Activated CD8-positive, alpha-beta memory T cell treated with anti-CD3 and anti-CD28 coated beads, Interleukin-2, amount 50 U/mL, for 1 hour (primary cell): ENCODE results near the gene FEM1B.
"Not testable (repeated sequence)": the region's sequence is repeated elsewhere in the genome, so short reads cannot be mapped to it uniquely, and the experiment has no call there.

Experiments
- DNase-seq: peaks from one replicate; pipeline ENCODE4 v3.0.0-alpha.2; 2020; ENCODE audit errors: extremely low read depth

Gene FEM1B

DNA sequence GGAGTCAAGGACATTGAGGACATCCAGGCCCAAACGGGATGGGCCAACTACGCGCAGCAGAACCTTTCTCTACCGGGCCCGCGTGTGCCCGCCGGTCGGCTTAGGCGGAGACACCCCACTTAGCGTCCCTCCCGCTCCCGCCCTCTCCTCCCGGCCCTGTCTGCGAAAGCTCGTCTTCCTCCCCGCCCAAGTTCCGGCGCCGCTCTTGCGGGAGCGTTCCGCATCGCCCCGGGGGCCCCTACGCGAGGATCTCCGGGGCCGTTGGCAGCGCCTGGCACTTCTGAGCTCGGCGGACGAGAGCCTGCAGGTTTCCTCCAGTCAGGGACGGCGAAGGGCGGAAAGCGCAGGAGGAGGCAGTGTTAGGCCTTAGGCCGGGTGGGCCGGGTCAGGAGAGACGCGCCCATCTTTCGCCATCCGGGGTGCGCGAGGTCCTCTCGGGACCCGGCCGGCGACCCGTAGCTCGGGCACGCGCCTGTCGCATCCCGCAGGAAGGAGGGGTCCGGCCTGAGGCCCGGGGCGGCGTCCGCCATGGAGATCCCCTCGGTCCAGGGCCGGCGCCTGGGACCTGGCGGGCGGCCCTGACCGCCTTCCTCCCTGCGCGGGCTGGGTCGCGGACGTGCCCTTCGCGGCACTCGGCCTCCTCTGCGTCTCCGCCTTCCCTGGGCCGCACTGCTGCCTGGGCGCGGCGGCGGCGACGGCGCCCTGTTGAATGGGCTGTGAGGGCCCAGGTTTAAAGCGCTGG is at the start of gene FEM1B:
Gene FEM1B, plus strand, starts transcription at position 143 of the 742 bp plus-strand sequence. CDS start 673 bp downstream, outside the sequence.
- DNase-seq: peak; percentile 73

DNA sequence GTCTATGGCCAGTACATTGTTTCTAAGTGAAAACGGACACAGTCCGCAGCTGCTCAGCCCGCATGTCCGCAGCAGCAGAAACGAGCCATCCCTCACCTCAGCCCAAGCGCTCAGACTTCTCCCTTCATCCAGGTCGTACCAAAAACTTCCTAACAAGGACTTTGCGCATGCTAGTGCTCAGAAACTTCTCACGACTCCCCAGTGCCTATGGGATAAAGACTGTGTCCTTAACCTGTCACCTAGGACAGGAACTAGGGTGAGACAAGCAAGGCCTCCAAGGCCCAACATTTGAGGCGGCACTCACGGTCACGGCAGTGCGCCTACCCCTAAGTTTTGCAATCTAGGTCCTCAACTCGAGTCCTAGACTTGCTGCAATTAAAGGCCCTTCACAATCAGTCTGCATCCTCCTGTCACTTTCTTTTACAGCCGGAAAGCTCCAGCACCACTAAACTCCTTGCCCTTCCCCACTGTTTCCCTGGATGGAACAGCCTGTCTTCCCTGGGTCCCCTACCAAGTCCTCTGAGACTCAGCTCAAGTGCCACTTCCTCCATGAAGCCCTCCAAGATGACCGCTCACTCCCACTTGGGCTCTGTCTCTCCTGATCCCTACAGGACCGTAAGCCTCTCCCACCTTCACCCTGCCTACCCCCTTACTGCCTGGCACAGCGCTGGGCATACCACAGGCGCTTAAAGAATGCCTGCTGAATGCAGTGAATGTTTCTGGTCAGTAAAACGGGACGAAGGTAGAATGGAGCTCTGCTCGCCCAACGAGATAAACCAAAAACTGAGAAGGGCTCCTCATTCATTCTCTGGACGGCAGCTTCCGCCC is 49.2 kb upstream of the FEM1B start:
- no peak for DNase-seq

GRCh38 chr15:68228971-68229385 is 48.6 kb upstream of the FEM1B start:
- DNase-seq: no peak

- DNase-seq: peak; percentile 32
Observed at GRCh38 chr15:68229386-68230156, 48.0 kb upstream of the FEM1B start, which contains the start of gene CLN6. CLN6 (minus strand) TSS chr15:68229728; CDS start chr15:68229584, 144 bp downstream.

DNA sequence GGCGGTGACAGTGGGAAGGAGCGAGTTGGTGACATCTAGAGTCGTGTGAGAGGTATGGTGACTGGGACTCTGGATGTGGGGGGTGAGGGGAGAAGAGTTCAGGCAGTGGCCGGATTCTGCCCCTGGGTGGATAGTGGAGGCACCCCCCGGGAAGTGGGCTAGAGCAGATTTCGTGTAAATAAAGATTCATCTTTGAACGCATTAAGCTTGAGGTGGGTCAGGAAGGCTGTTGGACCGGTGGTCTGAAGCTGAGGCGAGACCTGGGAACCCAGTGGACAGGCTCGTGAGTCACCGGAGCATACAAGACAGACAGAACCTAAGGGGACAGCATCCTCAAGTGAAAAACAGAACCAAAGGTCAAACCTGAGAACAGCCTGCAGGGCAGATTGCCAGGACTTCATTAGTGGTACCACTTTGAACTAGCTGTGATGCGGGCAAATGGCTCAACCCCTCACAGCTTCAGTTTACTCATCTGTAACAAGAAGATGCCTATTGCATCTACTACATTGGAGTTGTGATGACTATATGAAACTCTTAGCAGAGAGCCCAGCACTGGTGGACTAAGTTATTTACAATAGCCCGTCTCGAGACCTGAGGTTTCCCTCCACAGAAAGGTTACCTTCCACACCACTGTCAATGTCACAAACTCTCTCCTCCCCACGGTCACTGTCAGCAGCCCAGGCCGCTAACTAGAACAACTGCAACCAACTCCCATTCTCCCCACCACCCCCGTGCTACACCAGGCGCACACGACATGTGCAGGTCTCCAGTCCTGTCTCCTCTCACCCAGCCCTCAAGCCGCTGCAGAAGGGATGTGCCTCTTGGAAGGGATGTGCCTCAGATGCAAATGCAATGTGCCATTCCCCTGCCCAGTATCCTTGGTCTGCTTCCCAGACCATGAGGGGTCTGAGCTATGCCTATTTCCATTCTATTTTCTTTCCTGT is 47.1 kb upstream of the FEM1B start:
- no peak for DNase-seq

- DNase-seq: no peak
Observed at GRCh38 chr15:68231102-68231818, 46.3 kb upstream of the FEM1B start.

GRCh38 chr15:68232449-68232848 is 45.1 kb upstream of the FEM1B start:
- DNase-seq: no peak

GRCh38 chr15:68232937-68233336 is 44.6 kb upstream of the FEM1B start:
- DNase-seq: no peak

DNA sequence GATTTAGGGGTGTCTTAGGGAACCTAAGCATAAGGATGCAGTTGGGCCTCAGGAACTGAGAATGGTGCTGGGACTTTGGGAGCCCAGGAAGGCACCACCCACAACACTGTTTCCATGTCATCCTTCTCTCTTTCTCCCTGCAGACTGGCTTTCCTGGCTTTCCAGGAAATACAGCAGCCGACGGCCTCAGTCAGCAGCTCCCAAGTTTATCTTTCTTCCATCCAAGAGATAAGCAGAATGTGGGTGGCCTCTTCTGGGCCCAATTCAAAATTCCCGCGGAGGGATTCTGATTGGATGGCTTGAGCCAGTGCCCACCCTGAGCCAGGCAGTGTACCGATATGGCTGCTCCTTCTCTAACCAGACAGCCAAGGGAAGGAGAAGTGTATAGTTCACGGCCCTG is 43.5 kb upstream of the FEM1B start:
- no peak for DNase-seq

DNA sequence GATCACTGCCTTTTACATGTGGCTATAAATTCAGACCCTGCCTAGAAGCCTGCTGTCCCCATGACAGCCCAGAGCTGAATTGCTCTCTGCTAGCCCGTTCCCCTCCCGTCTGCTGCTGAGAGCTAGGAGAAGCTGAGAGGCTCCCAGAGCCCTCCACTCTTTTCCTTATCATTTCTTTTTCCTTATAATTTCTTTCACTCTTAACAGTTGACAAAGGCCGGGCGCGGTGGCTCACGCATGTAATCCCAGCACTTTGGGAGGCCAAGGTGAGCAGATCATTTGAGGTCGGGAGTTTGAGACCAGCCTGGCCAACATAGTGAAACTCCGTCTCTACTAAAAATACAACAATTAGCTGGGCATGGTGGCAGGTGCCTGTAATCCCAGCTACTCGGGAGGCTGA is 43.0 kb upstream of the FEM1B start:
- not testable (repeated sequence) for DNase-seq

- no peak for DNase-seq
Observed at GRCh38 chr15:68235022-68235421, 42.5 kb upstream of the FEM1B start.

DNA sequence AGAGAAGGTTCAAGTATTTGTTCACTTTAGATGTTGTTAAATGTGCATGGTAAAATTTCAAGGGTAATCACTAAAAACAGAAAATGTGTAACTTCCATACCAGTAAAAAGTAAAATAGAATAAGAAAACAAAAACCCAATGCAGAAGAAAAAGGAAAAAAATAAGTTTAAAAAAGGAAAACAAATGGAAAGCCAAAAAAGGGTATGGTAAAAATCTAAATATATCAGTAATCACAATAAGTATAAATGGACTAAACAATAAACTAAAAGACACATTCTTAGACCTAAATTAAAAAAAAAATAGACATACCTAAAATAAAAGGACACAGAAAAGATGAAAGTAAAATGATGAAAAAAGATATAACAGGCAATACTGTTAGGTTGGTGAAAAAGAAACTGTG is 38.5 kb upstream of the FEM1B start:
- DNase-seq: no peak

DNA sequence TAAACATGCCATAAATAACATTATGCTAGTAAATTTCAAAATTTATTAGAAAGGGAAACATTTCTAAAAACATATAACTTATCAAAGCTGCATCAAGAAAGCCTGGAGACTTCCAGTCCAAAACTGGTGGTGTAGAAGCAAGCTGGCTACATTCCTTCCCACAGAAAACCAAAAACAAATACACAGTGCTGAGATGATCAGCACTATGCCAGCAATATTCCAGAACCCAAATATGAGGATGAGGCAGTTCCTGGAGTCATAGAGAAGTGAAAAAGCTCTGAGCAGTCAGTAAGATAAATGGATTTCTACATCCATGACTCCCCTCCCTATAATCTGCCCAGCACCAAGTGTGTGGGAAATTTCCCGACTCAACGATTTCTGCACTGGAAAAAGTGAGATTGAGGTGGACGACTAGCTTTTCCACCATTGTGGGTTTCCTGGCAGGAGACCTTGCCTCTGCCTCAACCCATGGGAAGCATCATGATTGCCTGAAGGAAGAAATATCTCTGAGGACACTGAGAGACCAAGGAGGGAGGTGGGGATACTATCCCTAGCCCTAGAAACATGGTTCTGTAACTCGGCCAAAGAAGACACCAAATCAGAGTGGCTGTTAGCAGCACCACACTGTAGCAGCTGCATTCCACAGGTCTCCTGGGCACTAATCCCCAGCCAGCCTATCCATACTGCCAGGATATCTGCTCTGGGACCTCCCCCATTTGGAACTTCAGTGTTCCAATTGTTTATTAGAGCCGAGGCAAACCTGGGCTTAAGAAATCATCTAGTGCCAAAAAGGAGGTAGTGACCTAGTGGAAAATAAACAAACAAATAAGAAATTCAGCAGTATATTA is 36.2 kb upstream of the FEM1B start:
- DNase-seq: no peak

DNA sequence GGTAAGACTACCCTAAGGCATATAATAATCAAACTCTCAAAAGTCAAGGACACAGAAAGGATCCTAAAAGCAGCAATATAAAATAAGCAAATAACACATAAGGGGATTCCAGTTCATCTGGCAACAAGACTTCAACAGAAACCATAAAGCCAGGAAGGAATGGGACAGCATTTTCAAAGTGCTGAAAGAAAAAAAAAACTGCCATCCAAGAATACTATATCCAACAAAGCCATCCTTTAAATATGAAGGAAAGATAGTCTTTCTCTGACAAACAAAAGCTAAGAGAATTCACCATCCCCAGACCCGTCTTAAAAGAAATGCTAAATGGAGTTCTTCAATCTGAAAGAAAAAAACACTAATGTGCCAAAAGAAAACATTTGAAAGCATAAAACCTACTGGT is 33.3 kb upstream of the FEM1B start:
- DNase-seq: no peak

GRCh38 chr15:68249058-68249713 is 28.4 kb upstream of the FEM1B start:
- no peak for DNase-seq

DNA sequence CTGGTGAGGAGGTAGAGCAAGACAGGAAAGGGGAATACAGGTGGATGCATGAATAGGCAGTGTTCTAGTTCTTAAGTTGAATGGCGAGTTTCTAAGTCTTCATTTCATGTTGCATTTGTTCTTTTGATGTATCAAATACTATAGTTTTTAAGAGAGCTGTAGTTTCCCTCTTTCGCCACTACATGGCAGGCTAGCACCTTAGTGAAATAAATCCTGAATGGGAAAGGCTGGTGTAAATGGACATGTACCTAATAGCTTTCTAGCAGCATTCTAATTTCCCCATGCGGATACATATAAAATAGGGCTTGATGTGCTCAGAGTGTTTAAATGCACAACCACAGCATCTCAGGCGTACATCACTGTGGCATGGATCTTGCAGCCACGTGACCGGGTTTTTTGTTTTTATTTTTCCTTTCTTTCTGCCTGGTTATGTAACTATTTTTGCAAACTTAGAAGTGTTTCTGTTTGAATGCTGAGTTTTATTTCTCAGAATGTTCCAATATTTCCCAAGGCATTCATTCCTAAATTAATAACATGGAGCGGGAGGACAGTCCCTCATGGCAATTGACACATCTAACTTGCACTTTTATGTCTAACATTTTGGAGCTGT is 24.5 kb upstream of the FEM1B start:
- DNase-seq: no peak

GRCh38 chr15:68256675-68257450 is 20.7 kb upstream of the FEM1B start:
- no peak for DNase-seq

- DNase-seq: no peak
Observed at GRCh38 chr15:68258692-68259091, 18.9 kb upstream of the FEM1B start.
